Calu3 (cell line): Measurements from ENCODE around the gene ASRGL1. TPM values are rescaled to one million over a fixed set of nuclear protein-coding genes. Genes with fewer than 3 reads are reported as not detected.

Experiments used
- BruUV-seq: library from RNA; stranded (reverse); fragments of 400-500 nt; replicated peaks from 2 replicates; lab custom pipeline; 2021; lab: Mats Ljungman, UMichigan
- CTCF ChIA-PET: fragments of 300-600 bp; sonication (Branson Sonifier 250); formaldehyde crosslinking; loops from one replicate; lab custom pipeline; 2022; ENCODE audit warnings: antibody characterized with exemption; lab: Charles Lee
- DNase-seq: peaks from one replicate; pipeline ENCODE4 v3.0.0; 2022
- H3K27ac Mint-ChIP-seq: one replicate; pipeline ENCODE4 v1.8.0; 2022; ENCODE audit warnings: mixed read lengths; ENCODE audit not compliant: unreplicated experiment
- H3K27me3 Mint-ChIP-seq: one replicate; pipeline ENCODE4 v1.8.0; 2022; ENCODE audit warnings: mixed read lengths; ENCODE audit not compliant: unreplicated experiment
- H3K36me3 Mint-ChIP-seq: one replicate; pipeline ENCODE4 v1.8.0; 2022; ENCODE audit warnings: mild to moderate bottlenecking, moderate library complexity, mixed read lengths; ENCODE audit not compliant: insufficient read depth, unreplicated experiment
- H3K4me1 Mint-ChIP-seq: one replicate; pipeline ENCODE4 v1.8.0; 2022; ENCODE audit warnings: mild to moderate bottlenecking, low read depth, mixed read lengths; ENCODE audit not compliant: unreplicated experiment
- H3K4me3 Mint-ChIP-seq: one replicate; pipeline ENCODE4 v1.8.0; 2022; ENCODE audit warnings: mild to moderate bottlenecking, low read depth, moderate library complexity, mixed read lengths; ENCODE audit not compliant: unreplicated experiment
- H3K9me3 Mint-ChIP-seq: one replicate; pipeline ENCODE4 v1.8.0; 2022; ENCODE audit warnings: low read depth, mixed read lengths; ENCODE audit not compliant: unreplicated experiment
- CTCF ChIP-seq: fragments of 200-600 bp; IDR thresholded peaks from one replicate; pipeline ENCODE4 v1.8.0; 2022; ENCODE audit warnings: antibody characterized with exemption; ENCODE audit not compliant: unreplicated experiment
- intact Hi-C: fragments of 100-400 bp; cut with micrococcal nuclease; formaldehyde crosslinking; loops from one replicate; pipeline ENCODE4 v1.10.0; 2022; ENCODE audit not compliant: unreplicated experiment
- total RNA-seq: library from RNA; stranded (reverse); gene quantifications from 2 replicates; pipeline ENCODE4 v1.2.3, GENCODE V29; 2022

The ASRGL1 gene
- total RNA-seq, 1 experiment from 2014 or later, result 30.3 TPM

- CTCF ChIA-PET, result no interaction called here
- Mint-ChIP-seq H3K4me3 (no peak overlapping the region), H3K36me3 (no peaks in the 10 kb centered on the region), H3K27ac (no peak overlapping the region), H3K9me3 (no peaks in the 10 kb centered on the region), H3K4me1 (no peaks in the 10 kb centered on the region), H3K27me3 (peaks cover 9% of the 10 kb centered on the region)
- BruUV-seq, result no TSS peak
- intact Hi-C loops, result no loop called here
- no peak for DNase-seq
- TF ChIP-seq CTCF, result no peak
These were observed 29.3 kb upstream of the ASRGL1 start for GRCh38 chr11:62307950-62308349.

DNA sequence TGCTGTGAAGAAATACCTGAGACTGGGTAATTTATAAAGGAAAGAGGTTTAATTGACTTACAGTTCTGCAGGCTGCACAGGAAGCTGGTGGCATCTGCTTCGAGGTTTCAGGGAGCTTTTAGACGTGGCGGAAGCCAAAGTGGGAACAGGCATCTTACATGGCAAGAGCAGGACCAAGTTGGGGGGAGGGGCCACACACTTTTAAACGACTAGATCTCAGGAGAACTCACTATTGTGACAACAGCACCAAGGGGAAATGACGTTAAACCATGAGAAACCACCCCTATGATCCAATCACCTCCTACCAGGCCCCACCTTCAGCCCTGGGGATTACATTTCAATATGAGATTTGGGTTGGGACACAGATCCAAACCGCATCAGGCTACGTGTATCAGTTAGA lies 27.3 kb upstream of the ASRGL1 start:
- Mint-ChIP-seq H3K27me3 (peaks cover 17% of the 10 kb centered on the region), H3K4me1 (no peaks in the 10 kb centered on the region), H3K27ac (no peak overlapping the region), H3K36me3 (no peaks in the 10 kb centered on the region), H3K9me3 (no peaks in the 10 kb centered on the region), H3K4me3 (no peak overlapping the region)
- BruUV-seq, result no TSS peak
- DNase-seq, result no peak
- CTCF ChIA-PET, result no interaction called here
- TF ChIP-seq CTCF, result no peak
- intact Hi-C loops, result loop anchor here (1.0 kb wide), 1 partner anchor 93 kb away; no protein-coding TSS in a partner anchor

- Mint-ChIP-seq H3K27ac (no peak overlapping the region), H3K9me3 (no peaks in the 10 kb centered on the region), H3K4me3 (no peak overlapping the region), H3K4me1 (no peaks in the 10 kb centered on the region), H3K36me3 (no peaks in the 10 kb centered on the region), H3K27me3 (peaks cover 52% of the 10 kb centered on the region)
- CTCF ChIA-PET, result no interaction called here
- DNase-seq, result no peak
- no peak for TF ChIP-seq CTCF
- intact Hi-C loops, result no loop called here
- BruUV-seq, result no TSS peak
These were observed 21.8 kb upstream of the ASRGL1 start for GRCh38 chr11:62315431-62315830.

GRCh38 chr11:62322524-62322923 lies 14.7 kb upstream of the ASRGL1 start:
- no peak for TF ChIP-seq CTCF
- CTCF ChIA-PET, result no interaction called here
- Mint-ChIP-seq H3K4me3 (no peak overlapping the region), H3K27ac (no peak overlapping the region), H3K27me3 (peaks cover 20% of the 10 kb centered on the region), H3K9me3 (no peaks in the 10 kb centered on the region), H3K36me3 (no peaks in the 10 kb centered on the region), H3K4me1 (peaks cover 22% of the 10 kb centered on the region)
- DNase-seq, result no peak
- intact Hi-C loops, result no loop called here
- no TSS peak for BruUV-seq
